ENCODE measurements around the gene FTCD. TPM values are rescaled to one million over a fixed set of nuclear protein-coding genes. Genes with fewer than 3 reads are reported as not detected.

The FTCD gene
- total RNA-seq, 1 donor: 0.43 TPM

DNA sequence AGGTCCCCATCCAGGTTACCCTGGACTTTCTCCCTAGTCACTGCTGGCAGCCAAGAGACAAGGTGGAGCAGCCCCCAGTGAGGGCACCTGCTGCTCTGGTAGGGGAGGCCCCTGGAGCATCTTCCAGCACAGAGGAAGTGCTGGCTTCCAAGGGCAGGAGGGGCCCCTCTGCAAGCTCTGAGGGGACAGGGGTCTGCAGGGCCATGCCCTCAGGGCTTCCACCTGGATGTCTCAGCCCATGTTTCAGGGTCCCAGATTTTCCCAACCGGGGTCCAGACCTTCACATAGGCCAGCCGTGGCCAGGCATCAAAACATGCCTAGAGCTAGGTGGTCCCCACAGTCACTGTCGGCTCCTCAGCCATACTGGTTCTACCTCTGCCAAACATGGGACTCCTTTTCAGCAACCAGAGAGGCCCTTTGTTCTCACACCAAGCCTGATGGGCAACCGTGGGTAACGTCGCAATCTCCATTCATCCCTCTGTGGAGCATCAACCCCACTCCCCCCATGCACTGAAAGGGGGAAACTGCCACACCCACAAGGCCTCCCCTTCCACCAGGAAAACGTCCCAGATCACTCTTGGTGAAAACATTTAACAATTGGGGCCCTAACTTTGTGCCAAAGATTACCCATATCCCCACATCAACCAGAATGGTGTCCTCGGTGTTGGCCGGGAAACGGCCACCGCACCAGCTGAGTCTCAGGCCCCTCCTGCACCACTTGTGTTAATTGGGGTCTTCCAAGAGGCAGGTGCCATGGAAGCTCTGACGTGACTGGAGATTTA, 59.4 kb downstream of the FTCD start:
- no peak for DNase-seq (ENCODE audit: low read depth)
- TF ChIP-seq, protein P1, sequence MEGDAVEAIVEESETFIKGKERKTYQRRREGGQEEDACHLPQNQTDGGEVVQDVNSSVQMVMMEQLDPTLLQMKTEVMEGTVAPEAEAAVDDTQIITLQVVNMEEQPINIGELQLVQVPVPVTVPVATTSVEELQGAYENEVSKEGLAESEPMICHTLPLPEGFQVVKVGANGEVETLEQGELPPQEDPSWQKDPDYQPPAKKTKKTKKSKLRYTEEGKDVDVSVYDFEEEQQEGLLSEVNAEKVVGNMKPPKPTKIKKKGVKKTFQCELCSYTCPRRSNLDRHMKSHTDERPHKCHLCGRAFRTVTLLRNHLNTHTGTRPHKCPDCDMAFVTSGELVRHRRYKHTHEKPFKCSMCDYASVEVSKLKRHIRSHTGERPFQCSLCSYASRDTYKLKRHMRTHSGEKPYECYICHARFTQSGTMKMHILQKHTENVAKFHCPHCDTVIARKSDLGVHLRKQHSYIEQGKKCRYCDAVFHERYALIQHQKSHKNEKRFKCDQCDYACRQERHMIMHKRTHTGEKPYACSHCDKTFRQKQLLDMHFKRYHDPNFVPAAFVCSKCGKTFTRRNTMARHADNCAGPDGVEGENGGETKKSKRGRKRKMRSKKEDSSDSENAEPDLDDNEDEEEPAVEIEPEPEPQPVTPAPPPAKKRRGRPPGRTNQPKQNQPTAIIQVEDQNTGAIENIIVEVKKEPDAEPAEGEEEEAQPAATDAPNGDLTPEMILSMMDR (IDR thresholded peaks at IDR 0.05; ENCODE audit: insufficient read depth, low read depth, low read length): no peak
- H3K4me3 ChIP-seq (ENCODE audit: low read depth, low read length): no peak overlapping the region

DNA sequence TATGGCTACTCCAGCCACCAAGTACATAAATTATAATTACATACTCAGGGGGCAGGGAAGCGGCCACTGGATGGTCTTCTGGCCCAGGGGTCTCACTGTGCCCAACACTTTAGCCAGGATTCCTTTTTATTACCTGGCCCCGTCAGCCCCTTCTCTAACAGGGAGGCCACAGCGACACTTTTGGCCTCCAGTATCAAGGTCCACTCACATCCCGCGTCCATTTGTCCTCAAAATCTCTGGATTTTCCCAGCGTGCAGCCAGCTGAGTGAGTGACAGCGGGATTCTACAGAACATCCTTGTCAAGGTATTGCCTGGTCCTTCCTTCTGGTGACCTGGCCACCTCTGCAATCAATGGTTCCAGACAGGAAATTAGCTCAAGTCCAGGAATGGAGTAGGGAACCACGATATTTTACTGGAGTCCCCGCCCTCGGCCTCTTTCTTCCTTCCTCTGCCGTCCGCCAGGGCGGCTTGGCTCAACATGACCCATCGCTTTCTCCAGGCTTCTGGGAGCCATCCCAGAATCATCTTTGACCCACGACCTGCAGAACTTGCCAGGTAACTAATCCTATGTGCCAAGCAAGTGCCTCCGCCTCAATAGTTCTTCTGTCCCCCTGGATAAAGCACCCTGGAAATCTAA, 60.2 kb downstream of the FTCD start:
- DNase-seq (ENCODE audit: low read depth): no peak
- no peak overlapping the region for H3K4me3 ChIP-seq (ENCODE audit: low read depth, low read length)
- TF ChIP-seq, protein P1 (IDR thresholded peaks at IDR 0.05; ENCODE audit: insufficient read depth, low read depth, low read length): no peak

DNA sequence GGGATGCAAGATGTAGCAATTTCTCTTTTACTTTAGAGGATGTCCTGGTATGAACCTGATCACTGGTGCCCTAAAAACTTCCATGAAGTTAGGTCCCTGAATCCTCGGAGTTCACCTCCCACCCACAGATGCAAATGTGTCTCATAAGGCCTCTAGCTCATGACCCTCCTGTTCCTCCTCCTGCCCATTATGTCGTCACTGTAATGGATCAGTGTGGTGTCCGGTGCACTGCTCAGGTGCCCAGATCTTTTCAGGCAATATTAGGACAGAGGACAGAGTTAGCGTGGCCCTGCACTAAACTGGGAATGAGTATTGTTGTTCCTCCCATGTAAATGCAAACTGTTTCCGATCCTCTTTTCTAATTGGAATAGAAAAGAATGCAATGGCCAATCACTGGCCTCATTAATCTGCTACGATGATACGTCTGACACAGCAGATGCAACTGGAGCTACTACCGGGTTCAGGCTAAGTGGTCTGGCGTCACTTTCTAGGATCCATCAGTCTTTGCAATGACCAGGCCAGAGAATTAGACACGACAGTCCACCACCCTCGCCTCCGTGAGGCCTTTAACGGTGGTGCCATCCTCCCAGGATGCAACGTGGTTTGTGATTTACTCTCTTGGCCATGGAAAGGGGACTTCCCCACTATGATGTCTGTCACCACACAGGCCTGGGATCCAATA, 60.8 kb downstream of the FTCD start:
- TF ChIP-seq, protein P1 (IDR thresholded peaks at IDR 0.05; ENCODE audit: insufficient read depth, low read depth, low read length): no peak
- H3K4me3 ChIP-seq (ENCODE audit: low read depth, low read length): no peak overlapping the region
- DNase-seq (ENCODE audit: low read depth): no peak

DNA sequence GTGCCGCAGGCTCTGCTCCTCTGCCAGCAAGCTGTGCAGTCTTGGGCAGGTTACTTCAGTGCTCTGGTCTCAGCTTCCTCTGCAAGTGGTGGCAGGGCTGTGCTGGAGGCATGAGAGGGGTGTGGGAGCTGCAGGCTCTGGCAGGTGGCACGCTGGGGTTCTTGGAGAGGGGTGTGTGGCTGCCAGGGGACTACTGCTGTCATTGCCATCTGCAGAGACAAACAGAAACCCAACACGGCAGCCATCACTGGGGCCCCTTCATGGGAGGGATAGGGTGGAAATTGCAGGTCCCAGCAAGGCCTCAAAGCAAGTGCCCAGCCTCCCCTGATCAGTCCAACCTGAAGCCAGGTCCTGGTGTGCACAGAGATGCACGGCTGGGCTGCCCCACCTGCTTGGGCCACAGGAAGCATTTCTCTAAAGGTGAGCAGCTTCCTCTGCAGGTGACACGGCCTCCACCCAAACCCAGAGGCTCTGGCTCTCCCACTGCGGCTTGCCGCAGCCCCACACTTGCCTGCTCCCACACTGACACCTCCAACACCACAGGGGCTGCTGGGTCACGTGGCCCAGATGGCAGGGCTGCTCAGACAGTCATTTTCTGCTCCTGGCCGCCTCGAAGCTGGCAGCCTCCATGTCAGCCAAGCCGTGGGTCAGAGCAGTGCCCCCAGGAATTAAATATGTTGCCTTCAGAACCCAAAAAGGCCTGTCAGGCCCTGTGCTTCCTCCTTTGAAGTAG, 61.5 kb downstream of the FTCD start:
- TF ChIP-seq, protein P1 (IDR thresholded peaks at IDR 0.05; ENCODE audit: insufficient read depth, low read depth, low read length): no peak
- no peak overlapping the region for H3K4me3 ChIP-seq (ENCODE audit: low read depth, low read length)
- no peak for DNase-seq (ENCODE audit: low read depth)

DNA sequence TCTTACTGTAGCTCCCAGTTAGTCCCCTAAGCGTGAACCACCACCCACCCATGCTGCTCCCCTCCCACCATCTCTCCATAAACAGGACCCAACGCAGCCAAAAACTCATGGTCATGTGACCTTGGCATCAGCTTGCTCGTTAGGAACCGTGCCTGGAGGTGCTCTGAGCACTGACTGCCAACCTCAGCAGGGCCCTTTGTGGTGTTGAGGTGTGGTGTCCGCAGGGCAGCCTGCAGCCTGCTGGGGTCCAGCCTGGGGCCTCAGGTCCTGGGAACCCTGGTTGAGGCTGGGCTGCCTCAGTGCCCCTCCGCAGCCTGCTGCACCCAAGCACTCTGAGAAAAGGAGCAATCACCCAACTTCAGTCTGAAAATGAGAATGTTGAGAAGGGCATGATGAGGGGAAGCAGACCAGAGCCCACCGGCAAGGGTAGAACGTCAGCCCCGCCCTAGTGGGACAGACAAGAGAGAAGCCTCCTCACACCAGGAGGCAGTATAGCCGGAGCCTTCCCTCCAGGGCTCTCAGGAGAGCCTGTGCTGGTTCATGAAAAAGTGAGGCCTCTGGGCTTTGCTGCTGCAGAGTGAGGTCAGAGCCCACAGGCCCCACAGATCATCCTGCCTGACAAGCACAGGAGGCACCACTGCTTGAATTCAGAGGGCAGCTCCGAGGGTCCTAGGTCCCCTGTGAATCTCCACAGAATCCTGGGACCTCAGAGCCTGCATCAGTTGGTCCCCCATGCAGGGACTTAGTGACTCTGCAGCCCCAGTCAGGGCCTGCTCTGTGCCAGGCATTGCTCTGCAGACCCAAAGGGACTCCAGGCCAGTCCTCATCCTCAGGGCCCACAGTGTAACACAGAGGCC, 62.3 kb downstream of the FTCD start:
- TF ChIP-seq, protein P1 (IDR thresholded peaks at IDR 0.05; ENCODE audit: insufficient read depth, low read depth, low read length): peak; percentile 17
- DNase-seq (ENCODE audit: low read depth): no peak
- H3K4me3 ChIP-seq (ENCODE audit: low read depth, low read length): no peak overlapping the region
